ENCODE data around the gene CDH22.

Gene CDH22

GRCh38 chr20:46144432-46145025 lies 163.8 kb downstream of the CDH22 start:
- DNase-seq (ENCODE audit: low read depth in 2 of 2): no peak

GRCh38 chr20:46142124-46142523 lies 166.2 kb downstream of the CDH22 start:
- DNase-seq (ENCODE audit: low read depth in 2 of 2): no peak

- DNase-seq (ENCODE audit: low read depth in 2 of 2): no peak
Measured at GRCh38 chr20:46139908-46140482, 168.3 kb downstream of the CDH22 start.

- no peak for DNase-seq (ENCODE audit: low read depth in 2 of 2)
Measured at GRCh38 chr20:46139266-46139889, 168.9 kb downstream of the CDH22 start.

- DNase-seq (ENCODE audit: low read depth in 2 of 2): no peak
Measured at GRCh38 chr20:46137816-46138215, 170.5 kb downstream of the CDH22 start.

- no peak for DNase-seq (ENCODE audit: low read depth in 2 of 2)
Measured at GRCh38 chr20:46135856-46136633, 172.3 kb downstream of the CDH22 start.

GRCh38 chr20:46134716-46135115 lies 173.6 kb downstream of the CDH22 start:
- DNase-seq (ENCODE audit: low read depth in 2 of 2): no peak

- no peak for DNase-seq (ENCODE audit: low read depth in 2 of 2)
Measured at GRCh38 chr20:46133886-46134654, 174.2 kb downstream of the CDH22 start.

- DNase-seq (ENCODE audit: low read depth in 2 of 2): peak; percentile 20 to 25
Measured at GRCh38 chr20:46132705-46133120, 175.6 kb downstream of the CDH22 start.

- no peak for DNase-seq (ENCODE audit: low read depth in 2 of 2)
Measured at GRCh38 chr20:46131396-46131795, 176.9 kb downstream of the CDH22 start.

- DNase-seq (ENCODE audit: low read depth in 2 of 2): no peak
Measured at GRCh38 chr20:46130534-46130933, 177.8 kb downstream of the CDH22 start.

- no peak for DNase-seq (ENCODE audit: low read depth in 2 of 2)
Measured at GRCh38 chr20:46129955-46130481, 178.3 kb downstream of the CDH22 start.

GRCh38 chr20:46128310-46129151 lies 179.8 kb downstream of the CDH22 start:
- no peak for DNase-seq (ENCODE audit: low read depth in 2 of 2)

GRCh38 chr20:46127396-46128010 lies 180.8 kb downstream of the CDH22 start:
- DNase-seq (ENCODE audit: low read depth in 2 of 2): no peak

GRCh38 chr20:46126440-46127056 lies 181.8 kb downstream of the CDH22 start:
- no peak for DNase-seq (ENCODE audit: low read depth in 2 of 2)
